ENCODE data around the gene MRPL48.
"Not testable (repeated sequence)": the region's sequence is repeated elsewhere in the genome, so short reads cannot be mapped to it uniquely, and the experiment has no call there.

MRPL48 gene

DNA sequence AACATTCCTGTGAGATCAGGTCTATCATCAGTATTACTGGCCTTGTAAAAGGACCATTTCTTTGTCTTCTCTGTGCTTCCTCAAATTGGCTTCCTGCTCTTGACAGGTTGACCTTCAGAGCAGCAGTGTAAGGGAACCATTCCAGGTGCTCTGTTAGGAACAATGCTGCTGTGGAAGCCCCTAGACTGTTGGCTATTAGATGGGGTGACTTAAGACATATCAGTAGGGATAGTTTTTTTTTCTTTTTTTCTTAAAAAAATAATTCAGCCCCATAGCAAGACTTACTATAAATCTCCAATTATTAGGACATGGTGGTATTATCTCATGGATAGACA, 51.4 kb downstream of the MRPL48 start:
- DNase-seq (ENCODE audit: low spot score): no peak

DNA sequence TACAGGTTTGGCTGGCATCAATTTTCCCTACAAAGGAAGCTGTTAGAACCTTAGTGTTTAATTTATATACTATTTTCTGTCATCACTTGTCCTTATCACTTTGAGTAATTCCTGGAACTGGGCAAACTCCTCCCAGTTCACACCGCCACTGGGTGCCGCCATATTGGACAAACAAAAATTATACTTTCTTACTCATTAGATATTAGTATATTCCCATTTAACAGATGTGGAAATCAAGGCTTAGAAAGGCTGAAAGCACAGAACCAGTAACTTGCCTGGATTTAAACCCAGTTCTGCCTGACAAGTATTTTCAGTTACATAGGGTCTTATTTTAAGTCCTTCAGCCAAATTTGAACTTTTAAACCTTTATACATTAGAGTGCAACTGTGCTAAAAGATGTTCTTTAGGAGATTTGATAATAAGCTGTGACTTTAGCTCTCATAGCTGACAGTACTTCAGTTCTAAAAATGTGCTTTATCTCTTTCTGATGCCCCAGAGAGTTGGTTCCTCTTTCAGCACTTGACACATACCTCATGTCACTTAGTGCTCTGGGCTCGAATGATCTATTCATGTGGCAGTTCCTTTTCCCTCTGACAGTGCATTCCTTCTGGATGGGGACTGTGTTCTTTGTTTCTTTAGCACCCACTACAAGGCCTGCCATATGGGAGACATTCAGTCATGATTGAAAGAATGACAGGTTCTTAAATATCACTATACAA, 63.5 kb downstream of the MRPL48 start:
- DNase-seq (ENCODE audit: low spot score): no peak

DNA sequence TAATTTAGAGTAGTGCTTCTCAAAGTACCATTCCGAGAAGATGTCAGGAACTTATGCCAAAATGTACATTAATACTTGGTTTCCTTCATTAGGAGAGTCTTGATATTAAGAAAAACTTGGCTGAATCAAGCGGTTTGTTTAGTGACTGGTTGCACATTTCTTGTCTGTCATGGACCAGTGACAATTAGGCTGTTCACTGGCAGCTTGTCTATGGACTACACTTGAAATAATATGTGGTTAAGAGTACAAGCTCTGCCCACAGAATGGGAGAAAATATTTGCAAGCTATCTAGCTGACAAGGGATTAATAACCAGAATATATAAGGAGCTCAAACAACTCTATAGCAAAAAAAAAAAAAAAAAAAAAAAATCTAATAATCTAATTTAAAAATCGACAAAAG, 64.4 kb downstream of the MRPL48 start:
- DNase-seq (ENCODE audit: low spot score): no peak

DNA sequence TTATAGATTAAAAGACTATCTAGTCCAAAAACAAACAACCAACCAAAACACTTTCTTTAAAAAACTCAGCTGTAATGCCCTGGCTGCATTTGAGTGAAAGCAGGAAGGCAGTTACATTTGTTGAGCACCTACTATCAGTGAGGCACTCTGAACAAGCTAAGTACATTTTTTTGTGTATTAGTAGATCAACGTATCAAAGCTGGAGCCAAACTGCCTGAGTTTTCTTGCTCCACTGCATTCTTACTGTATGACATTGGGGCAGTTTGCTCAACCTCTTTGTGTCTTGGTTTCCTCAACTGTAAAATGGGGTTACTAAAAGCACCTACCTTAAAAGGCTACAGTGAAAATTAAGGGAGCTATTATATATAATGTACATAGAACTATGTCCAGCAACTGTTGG, 67.0 kb downstream of the MRPL48 start:
- no peak for DNase-seq (ENCODE audit: low spot score)

DNA sequence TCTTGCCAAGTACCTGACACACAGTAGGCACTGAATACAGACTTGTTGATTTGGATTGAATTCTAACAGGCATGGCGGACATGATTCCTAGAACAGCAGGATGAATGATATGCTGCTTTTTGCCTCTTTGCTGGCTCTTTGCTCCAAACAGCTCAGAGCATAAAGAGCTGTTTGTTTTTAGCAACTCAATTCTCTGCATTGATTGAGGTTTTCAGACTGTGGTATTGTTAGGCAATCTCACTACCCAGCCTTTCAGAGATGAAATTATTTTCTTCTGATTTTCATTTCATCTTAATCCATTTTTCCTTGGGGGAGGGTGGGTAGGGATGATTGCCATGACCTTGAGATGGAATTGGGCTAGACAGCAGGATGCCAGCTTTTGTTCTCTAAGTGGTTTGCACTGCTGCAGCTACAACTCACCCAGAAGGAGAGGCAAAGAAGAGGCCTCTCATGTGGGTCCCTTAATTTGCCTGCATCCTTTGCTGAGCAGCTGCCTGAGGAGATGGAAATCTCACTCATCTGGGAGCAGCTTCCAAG, 68.4 kb downstream of the MRPL48 start:
- DNase-seq (ENCODE audit: low spot score): no peak

DNA sequence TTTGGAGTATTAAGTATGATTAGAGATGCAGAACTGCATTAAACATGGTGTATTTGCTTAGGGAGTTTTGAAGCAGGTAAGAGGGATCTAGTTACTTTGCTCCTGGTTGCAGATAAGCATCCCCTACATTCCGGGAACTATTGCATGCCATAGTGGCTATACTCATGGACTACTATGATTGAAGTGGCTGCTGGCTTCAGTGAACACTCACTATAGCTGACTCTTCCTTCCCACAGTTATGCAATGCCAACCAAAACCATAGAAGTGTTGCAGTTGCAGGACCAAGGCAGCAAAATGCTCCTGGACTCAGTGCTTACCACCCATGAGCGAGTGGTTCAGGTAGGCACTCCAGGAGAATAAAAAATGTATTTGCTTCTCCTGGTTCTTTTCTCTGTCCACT, 72.0 kb downstream of the MRPL48 start:
- DNase-seq (ENCODE audit: low spot score): no peak

DNA sequence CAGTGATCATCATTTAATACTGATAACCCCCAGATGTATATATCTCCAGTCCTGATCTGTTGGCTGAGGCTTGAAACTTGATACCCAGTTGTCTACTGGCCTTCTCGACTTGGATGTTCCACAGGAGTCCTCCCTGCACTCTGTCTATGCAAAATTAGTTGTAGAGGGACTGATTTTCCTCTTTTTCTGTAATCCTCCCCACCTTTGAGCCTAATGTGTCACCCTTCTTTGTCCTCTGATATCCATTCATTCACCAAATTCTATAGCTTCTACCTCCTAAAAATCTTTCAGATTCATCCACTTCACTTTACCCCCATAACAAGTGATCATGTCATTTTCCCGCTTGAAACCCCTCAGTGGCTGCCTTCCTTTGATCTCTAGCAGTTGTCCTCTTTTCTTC, 72.5 kb downstream of the MRPL48 start:
- no peak for DNase-seq (ENCODE audit: low spot score)

DNA sequence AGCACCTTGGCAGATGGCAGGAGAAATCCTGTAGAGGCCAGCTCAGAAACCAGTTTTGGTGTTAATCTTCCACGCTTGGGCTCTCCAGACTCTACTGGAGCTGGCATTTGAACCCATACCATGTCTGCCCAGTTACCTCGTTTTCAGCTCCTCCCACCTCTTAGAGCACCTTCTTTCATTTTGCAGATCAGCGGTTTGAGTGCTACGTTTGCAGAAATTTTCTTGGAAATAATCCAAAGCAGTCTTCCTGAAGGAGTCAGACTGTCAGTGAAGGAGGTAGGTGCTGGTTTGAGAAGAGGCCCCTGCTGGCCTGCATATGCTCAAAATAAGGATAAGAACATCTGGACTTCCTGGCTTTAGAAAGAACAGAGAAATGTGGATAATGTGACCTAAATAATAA, 75.3 kb downstream of the MRPL48 start:
- DNase-seq (ENCODE audit: low spot score): no peak

DNA sequence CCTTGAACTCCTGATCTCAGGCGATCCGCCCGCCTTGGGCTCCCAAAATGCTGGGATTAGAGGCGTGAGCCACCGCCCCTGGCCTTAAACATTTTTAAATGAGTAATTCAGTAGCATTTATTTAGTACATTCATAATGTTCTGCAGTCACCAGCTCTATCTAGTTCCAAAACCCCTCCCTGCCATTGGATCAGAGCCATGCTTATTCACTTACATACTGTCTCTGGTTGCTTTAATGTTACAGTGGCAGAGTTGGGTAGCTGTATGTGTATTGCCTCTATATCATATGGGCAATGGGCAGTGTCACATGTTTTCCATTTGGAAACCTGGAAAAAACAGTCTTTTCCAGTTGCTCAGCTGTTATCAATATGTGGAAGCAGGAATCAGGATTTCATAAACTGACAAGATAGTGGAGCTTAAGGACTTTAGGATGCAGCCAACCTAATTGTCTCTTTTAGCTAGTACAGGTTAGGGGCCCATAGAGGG, 78.5 kb downstream of the MRPL48 start:
- DNase-seq (ENCODE audit: low spot score): no peak

DNA sequence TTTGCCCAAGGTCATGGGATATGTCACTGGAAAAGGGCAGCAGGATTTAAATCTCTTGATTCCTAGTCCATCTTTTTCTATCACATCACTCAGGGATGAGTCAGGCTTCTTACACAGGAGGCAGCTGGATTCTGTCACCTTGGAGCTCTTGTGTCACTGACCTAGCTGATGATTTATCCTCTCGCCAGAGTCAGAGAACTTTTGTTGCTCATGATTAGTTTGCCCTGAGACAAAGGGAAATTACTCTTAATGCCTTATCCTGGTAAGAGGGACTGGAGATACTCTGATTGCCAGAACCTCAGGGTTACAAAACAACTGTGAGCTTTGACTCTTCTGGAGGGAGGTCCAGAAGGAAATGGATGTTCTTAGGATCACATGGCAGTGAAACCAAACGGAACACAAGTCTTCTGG, 78.9 kb downstream of the MRPL48 start:
- no peak for DNase-seq (ENCODE audit: low spot score)

DNA sequence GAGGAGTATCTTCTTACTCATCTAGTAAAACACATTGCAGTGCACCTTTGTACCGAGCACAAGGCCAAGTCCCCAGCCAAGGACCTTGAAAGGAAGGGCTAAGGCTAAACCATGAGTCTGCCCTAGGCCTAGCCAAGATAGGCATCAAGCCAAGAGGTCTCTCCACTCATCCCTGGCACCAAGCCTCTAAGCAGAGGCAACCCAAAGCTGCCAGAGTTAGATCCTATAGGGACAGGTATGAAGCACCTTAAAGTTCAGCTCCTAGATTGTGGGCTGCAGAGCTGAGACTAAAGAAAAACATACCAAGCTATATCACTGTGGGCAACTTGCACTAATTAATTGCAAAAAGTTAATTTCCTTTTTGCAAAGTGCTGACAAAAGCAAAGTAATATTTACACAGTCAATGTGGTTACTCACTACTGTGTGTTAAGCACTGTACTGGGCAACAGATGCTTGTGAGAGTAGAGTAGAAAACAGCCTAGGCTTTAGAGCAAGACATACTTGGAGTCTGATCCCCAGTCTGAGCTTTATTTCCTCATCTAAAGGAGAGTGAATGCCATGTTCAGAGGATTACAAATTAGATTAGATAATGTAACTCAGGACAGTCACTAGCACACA, 81.8 kb downstream of the MRPL48 start:
- DNase-seq (ENCODE audit: low spot score): no peak

DNA sequence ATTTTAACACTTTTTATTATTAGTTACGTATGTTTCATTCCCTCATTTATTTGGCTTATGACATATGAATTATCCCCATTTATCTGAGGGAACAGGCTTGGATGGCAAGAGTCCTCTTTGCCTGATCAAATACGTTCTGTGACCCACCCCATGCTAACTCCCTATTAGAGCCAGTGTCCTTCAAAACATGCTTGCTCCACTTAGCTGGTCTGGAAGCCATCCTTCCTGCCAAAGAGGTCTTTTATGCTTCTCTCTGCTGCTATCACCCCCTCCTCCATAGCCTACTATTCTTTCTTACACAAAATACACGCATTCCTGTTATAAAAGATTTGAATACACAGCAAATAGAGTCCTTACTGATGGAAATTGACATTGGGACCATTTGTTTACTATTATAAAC, 82.6 kb downstream of the MRPL48 start:
- no peak for DNase-seq (ENCODE audit: low spot score)

DNA sequence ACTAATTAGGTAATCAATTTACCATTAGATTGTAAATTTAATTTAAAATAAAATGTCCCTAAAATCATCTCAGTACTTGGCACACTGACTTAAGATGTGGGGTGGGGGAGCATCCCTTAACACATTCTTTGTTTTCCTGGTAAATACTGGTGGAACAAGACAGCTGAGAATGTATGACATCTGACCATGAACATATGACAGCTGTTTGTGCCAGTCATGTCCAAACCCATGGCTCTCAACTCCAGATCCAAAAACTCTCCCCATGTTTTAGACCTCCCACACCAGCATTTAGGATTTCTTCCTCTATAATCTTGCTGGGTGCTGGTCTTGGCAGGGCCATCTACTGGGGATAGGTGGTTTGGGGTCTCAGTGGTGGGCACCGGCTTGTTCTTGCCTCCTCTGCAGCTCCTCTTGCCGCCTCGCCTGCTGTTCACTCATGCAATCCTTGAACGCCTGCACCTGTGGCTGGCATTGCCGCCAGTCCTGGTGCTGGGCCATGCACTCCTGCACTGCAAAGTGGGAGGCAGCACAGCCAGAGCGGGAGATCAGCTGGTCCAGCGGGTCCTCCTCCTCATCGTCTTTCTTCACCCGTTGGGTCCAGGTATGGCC, 85.2 kb downstream of the MRPL48 start:
- no peak for DNase-seq (ENCODE audit: low spot score)

DNA sequence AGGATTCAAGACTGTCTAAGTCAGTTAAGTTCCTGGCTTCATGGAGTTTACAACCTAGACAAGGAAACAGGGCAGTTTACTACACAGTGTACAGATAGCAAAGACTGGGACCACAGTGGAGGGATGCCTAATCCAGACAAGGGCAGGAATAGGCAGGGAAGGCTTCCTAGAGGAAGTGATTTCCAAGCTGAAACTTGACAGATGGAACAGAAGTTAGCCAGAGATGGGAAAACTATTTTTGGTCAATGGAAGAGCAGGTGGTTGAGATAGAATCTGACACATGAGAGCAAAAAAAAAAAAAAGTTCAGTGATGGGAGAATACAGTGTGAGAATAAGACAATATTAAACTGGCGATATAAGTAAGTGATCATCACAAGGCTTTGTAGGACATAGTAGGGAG, 87.7 kb downstream of the MRPL48 start:
- no peak for DNase-seq (ENCODE audit: low spot score)

DNA sequence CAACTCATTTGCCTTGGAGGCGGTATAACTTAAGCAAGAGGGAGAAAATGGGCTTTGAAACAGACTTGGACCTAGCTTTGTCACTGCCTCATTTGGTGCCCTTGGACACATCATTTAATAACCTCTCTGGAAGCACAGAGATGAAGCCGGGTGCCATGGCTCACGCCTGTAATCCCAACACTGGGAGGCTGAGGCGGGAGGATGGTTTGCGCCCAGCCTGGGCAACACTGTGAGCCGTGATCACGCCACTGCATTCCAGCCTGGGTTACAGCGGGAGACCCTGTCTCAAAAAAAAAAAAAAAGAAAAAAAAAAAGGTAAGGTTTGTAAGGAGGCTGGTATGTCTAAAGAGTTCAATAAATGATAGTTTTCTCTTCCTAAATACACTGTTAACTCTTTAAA, 88.2 kb downstream of the MRPL48 start:
- DNase-seq (ENCODE audit: low spot score): no peak

DNA sequence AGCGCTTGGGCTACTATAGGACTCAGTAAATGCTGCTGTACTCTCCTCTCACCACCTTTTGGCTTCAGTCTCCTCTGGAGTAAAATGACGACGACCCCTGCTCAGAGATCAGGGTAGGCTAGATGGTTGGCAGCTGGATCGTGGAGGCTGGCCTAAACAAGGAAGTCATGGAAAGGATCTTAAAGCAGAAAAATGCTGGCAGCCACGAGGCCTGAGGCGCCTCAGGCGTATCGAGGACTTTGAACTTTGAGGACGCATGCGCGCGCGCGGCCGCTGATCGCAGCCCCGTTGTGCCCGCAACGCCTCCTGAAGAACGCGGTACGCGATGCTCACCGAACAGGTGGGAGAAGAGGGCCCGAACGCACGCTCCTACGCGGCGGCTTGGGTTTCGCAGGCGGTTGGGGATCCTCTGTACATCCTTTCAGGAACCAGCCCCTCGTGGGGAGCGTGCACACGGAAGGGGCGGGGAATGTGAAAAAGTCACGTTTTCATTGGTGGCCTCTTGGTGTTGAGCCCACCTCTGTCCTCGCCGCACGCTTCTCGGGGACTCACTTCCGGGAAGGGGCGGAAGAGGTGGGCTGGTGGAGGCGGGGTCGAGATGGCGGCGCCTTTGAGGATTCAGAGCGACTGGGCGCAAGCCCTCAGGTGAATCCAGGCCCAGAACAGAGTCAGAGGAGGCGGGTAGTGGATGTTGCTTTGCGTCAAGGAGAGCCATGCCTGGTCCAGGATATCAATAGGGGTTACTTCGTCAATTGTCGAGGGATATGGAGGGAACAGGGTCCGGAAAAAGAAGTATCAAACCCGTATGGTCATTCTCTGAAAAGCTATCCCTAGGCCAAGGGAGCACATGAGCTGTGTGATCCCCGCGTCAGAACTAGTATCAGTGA, 89.0 kb downstream of the MRPL48 start, which contains the start of the genes COA4 and PAAF1:
Gene COA4 (minus strand): TSS at position 423 of the 887 bp plus-strand sequence. CDS start 3,468 bp downstream, outside the sequence.
Gene PAAF1 (plus strand): TSS at position 576 of the 887 bp plus-strand sequence. CDS start 23 bp downstream, at position 599.
- peak; percentile 96 for DNase-seq (ENCODE audit: low spot score)

DNA sequence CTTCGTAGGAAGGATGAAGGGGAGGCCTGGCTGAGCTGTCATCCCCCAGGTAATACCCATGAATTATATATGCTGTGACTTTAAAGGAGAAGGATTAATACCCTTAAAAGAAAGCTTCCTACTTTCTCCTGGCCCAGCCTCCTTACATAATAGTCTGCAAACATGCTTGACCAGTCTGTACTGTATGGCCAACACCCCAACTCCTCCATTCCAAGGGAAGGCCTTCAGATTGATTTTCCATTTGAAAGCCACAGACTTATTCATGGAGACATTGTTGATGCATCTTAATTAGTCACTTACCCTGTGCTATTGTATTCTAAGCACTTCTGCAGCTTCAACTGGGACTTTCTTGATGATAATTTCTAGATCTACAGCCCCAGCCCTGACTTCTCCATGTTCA, 91.1 kb downstream of the MRPL48 start:
- DNase-seq (ENCODE audit: low spot score): no peak

DNA sequence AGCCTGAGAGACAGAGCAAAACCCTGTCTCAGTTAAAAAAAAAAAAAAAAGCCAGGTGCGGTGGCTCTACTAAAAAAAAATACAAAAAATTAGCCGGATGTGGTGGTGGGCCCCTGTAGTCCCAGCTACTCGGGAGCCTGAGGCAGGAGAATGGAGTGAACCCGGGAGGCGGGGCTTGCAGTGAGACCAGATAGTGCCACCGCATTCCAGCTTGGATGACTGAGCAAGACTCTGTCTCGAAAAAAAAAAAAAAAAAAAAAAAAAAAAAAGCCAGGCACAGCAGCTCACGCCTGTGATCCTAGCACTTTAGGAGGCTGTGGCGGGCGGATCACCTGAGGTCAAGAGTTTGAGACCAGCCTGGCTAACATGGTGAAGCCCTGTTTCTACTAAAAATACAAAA, 92.8 kb downstream of the MRPL48 start:
- DNase-seq (ENCODE audit: low spot score): not testable (repeated sequence)

DNA sequence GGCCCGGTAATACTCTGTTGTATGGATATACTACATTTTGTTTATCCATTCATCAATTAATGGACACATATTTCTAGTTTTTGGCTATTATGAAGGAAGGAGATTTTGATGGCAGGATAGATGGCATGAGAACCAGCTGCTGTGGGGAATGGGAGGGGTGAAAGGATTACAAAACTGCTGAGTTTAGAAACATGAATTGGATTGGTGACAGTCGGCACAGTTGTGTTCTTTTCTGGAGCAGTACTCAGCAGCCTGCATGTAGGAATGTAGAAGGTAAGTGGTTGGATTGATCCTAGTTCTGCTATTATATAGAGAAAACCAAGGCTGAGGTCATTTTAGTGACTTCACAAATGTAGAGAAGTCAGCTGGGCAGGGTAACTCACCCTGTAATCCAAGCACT, 96.2 kb downstream of the MRPL48 start:
- DNase-seq (ENCODE audit: low spot score): no peak

DNA sequence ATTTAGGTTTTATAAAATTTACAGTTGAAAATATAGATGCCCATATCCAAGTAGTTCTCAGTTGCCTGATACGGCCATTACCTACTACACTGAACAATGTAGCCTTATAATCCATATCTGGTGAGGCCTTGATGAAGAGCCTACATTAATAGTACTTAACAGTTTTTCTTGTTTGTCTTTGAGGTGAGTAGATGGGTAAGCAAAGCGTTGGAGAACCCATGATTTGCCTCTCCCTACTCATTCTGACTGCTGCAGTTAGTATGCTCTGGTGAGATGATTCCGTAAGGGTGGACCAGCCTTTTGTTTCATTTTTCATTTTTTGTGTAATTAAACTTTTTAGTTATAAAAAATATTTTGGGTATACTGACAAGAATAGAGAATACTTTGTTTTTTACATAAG, 100.6 kb downstream of the MRPL48 start:
- no peak for DNase-seq (ENCODE audit: low spot score)

DNA sequence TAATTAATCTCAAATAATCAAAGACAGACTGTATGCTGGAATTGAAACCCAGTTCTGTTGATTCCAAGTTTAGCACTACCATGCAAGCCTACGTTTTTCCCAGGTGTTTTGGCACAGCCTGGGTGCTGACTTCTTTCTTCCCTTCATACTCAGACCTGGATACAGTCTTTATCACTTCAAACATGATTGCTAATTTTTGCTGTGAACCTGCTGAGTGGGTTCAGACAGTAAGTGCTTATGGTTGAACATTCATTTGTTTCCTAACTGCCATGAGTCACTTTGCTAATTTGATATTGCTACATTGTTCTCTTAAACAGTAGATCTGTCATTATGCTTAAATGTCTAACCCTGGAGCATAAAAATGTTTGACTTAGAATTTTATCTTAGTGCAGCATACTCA, 101.3 kb downstream of the MRPL48 start:
- no peak for DNase-seq (ENCODE audit: low spot score)

DNA sequence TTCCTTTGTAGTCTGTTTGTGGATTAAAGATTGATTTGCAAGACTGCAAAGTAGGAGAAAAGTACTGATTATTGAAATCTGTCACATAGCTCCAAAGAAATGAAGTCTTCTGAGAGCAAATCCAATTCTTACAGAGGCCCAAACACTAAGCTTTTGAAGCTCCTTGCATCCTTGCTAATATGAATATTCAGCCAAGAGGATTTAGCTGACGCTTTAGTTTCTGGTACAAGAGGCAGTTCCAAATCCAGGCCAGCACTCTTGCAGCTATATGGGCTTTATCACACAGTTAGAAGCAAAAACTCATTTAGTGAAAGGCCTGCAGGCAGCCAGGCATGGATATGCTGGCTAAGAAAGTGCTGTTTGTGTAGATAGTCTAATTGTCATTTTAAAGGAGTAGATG, 101.9 kb downstream of the MRPL48 start:
- no peak for DNase-seq (ENCODE audit: low spot score)
